Testis (tissue), 3 donors: ENCODE measurements around the gene CNR2. TPM values are rescaled to one million over a fixed set of nuclear protein-coding genes. Genes with fewer than 3 reads are reported as not detected.

Experiments
- DNase-seq: peaks from one replicate; pipeline ENCODE4 v3.0.0-alpha.2; 2019
- H3K27ac ChIP-seq, 2 donors: fragments of 200-600 bp; sonication (generic); one replicate each; pipeline ENCODE4 v1.5.1; 2019
- H3K27me3 ChIP-seq: fragments of 200-600 bp; sonication (generic); one replicate; pipeline ENCODE4 v1.5.1; 2019
- H3K36me3 ChIP-seq: fragments of 200-600 bp; sonication (generic); one replicate; pipeline ENCODE4 v1.5.1; 2017; ENCODE audit warnings: low read depth; ENCODE audit errors: missing control alignments
- H3K4me1 ChIP-seq: fragments of 200-600 bp; sonication (generic); one replicate; pipeline ENCODE4 v1.5.1; 2019
- H3K4me3 ChIP-seq, 2 donors: fragments of 200-600 bp; sonication (generic); one replicate each; pipeline ENCODE4 v1.5.1; 2017 to 2019
- H3K9me3 ChIP-seq: fragments of 200-600 bp; sonication (generic); one replicate; pipeline ENCODE4 v1.5.1; 2017
- CTCF ChIP-seq, 3 experiments: fragments of 450-650 bp in 2 of 3; fragments of 200-600 bp in 1 of 3; sonication (generic) in 1 of 3; IDR thresholded peaks; one replicate each; pipeline ENCODE4 v1.5.1; 2016 to 2019; ENCODE audit warnings: antibody characterized with exemption in 3 of 3, mild to moderate bottlenecking in 2 of 3, moderate library complexity in 1 of 3
- POLR2A ChIP-seq: fragments of 450-650 bp; IDR thresholded peaks from one replicate; pipeline ENCODE4 v1.6.1; 2017; ENCODE audit warnings: antibody characterized with exemption, mild to moderate bottlenecking, moderate library complexity
- WGBS, 2 donors: methylation state at CpG; one replicate each; pipeline ENCODE4 v1.1.5; 2018; 5-methylcytosine and 5-hydroxymethylcytosine counted together
- intact Hi-C: fragments of 100-400 bp; cut with DNase I; formaldehyde crosslinking; loops from one replicate; pipeline ENCODE4 v1.15.1; 2023; ENCODE audit warnings: low total_unique reads
- polyA plus RNA-seq: library from polyadenylated mRNA; stranded (reverse); fragments of 350-450 nt; fragmentation: Illumina TruSeq; extraction: RNeasy Lipid Tissue Mini Kit (QIAGEN cat#74804); gene quantifications from one replicate; pipeline ENCODE4 v1.2.3, GENCODE V29; 2014; ENCODE audit warnings: low read depth, low replicate concordance; ENCODE audit not compliant: insufficient read depth
- total RNA-seq, 2 donors: library from RNA; depleted of rRNA; stranded (reverse); fragments of >200 nt; gene quantifications; one replicate each; pipeline ENCODE4 v1.2.3, GENCODE V29; 2016

The CNR2 gene
- total and polyA plus RNA-seq, 3 donors from 2014 or later: 0.06 to 0.20 (median 0.08) TPM

GRCh38 chr1:23906731-23907130 is 6.4 kb downstream of the CNR2 start:
- DNase-seq: no peak
- Histone ChIP-seq H3K27ac (no peak overlapping the region), H3K27me3 (no peaks in the 10 kb centered on the region), H3K36me3 (no peaks in the 10 kb centered on the region), H3K9me3 (no peaks in the 10 kb centered on the region), H3K4me1 (no peaks in the 10 kb centered on the region), H3K4me3 (no peak overlapping the region)
- intact Hi-C loops: no loop called here
- 93 to 94% methylated on average over 1 of the region's 1 CpG for WGBS, 2 donors
- TF ChIP-seq POLR2A (no peak), CTCF (IDR thresholded peaks at IDR 0.05) (no peak)

GRCh38 chr1:23905461-23906025 is 7.6 kb downstream of the CNR2 start:
- no peaks in the 10 kb centered on the region for H3K36me3 ChIP-seq
- H3K4me1 ChIP-seq: no peaks in the 10 kb centered on the region
- H3K4me3 ChIP-seq: no peak overlapping the region
- no peak for TF ChIP-seq POLR2A
- no peak for TF ChIP-seq CTCF (IDR thresholded peaks at IDR 0.05)
- no peaks in the 10 kb centered on the region for H3K9me3 ChIP-seq
- H3K27ac ChIP-seq: no peak overlapping the region
- intact Hi-C loops: no loop called here
- 90 to 96% methylated on average over 7 of the region's 7 CpGs for WGBS, 2 donors
- no peaks in the 10 kb centered on the region for H3K27me3 ChIP-seq
- no peak for DNase-seq

GRCh38 chr1:23904748-23905357 is 8.3 kb downstream of the CNR2 start:
- WGBS, 2 donors: 91% methylated on average over 10 of the region's 10 CpGs
- Histone ChIP-seq H3K4me1 (no peaks in the 10 kb centered on the region), H3K36me3 (no peaks in the 10 kb centered on the region), H3K4me3 (no peak overlapping the region), H3K27me3 (no peaks in the 10 kb centered on the region), H3K27ac (no peak overlapping the region), H3K9me3 (no peaks in the 10 kb centered on the region)
- no peak for TF ChIP-seq CTCF (IDR thresholded peaks at IDR 0.05)
- no peak for TF ChIP-seq POLR2A
- intact Hi-C loops: no loop called here
- DNase-seq: no peak

- Histone ChIP-seq H3K27me3 (no peaks in the 10 kb centered on the region), H3K4me1 (no peaks in the 10 kb centered on the region), H3K9me3 (no peaks in the 10 kb centered on the region), H3K36me3 (no peaks in the 10 kb centered on the region), H3K27ac (no peak overlapping the region), H3K4me3 (no peak overlapping the region)
- DNase-seq: no peak
- intact Hi-C loops: no loop called here
- WGBS, 2 donors: 74% methylated on average over 6 of the region's 6 CpGs
- TF ChIP-seq CTCF (IDR thresholded peaks at IDR 0.05): no peak
These were observed 9.4 kb downstream of the CNR2 start for GRCh38 chr1:23903754-23904153.
